GM12878 (cell line): Measurements from ENCODE around the gene RBBP5. TPM values are rescaled to one million over a fixed set of nuclear protein-coding genes. Genes with fewer than 3 reads are reported as not detected.

ENCODE experiments used
- CUX1 ChIP-seq: IDR thresholded peaks from 2 replicates; pipeline ENCODE4 v1.6.1; 2012; ENCODE audit warnings: improper control_type of control experiment, low read depth, low read length; ENCODE audit not compliant: insufficient replicate concordance
- LARP7 ChIP-seq: fragments of 450-650 bp; IDR thresholded peaks from 2 replicates; pipeline ENCODE4 v1.6.1; 2017; ENCODE audit warnings: mild to moderate bottlenecking
- NKRF ChIP-seq: fragments of 450-650 bp; conservative IDR thresholded peaks from 2 replicates; pipeline ENCODE4 v1.6.1; 2017; ENCODE audit warnings: mild to moderate bottlenecking, moderate library complexity
- STAT1 ChIP-seq: fragments of 450-650 bp; conservative IDR thresholded peaks from 2 replicates; pipeline ENCODE4 v1.6.1; 2014; ENCODE audit warnings: antibody characterized with exemption, mild to moderate bottlenecking
- TARDBP ChIP-seq: IDR thresholded peaks from 2 replicates; pipeline ENCODE4 v1.6.1; 2016; ENCODE audit warnings: borderline replicate concordance
- TBL1XR1 ChIP-seq: IDR thresholded peaks from 2 replicates; pipeline ENCODE4 v1.6.1; 2012; ENCODE audit warnings: low read depth, low read length, improper control_type of control experiment
- YBX1 ChIP-seq: fragments of 450-650 bp; IDR thresholded peaks from 2 replicates; pipeline ENCODE4 v1.6.1; 2016; ENCODE audit warnings: antibody characterized with exemption
- ZBTB11 ChIP-seq: fragments of 450-650 bp; formaldehyde crosslinking; IDR thresholded peaks from 2 replicates; pipeline ENCODE4 v1.5.0; 2022; ENCODE audit warnings: mild to moderate bottlenecking, missing genetic modification characterization
- polyA plus RNA-seq, 11 experiments: library from polyadenylated mRNA; depleted of rRNA in 4 of 11; unstranded in 6 of 11; stranded (reverse) in 5 of 11; fragments of >200 nt; fragmentation: Nextera tagmentation in 4 of 11; fragmentation: Illumina TruSeq in 1 of 11; extraction: Ambion mirVana in 4 of 11; extraction: Trizol in 1 of 11; gene quantifications; 1 replicate in 1 of 11; 2 replicates in 10 of 11; pipeline versions ENCODE4 v1.2.1 to v1.2.3, GENCODE V29; 2011 to 2016; ENCODE audit warnings: inconsistent platforms in 2 of 11, missing spikeins in 2 of 11, low read depth in 1 of 11
- total RNA-seq, 4 experiments: library from RNA; depleted of rRNA in 3 of 4; stranded (reverse); fragments of >200 nt in 3 of 4; fragmentation: Illumina TruSeq in 1 of 4; extraction: Trizol in 1 of 4; gene quantifications; 2 replicates each; pipeline versions ENCODE4 v1.2.1 to v1.2.3, GENCODE V29; 2013 to 2021

The RBBP5 gene
- total and polyA plus RNA-seq, 10 of the 15 experiments (the other 5 are each of a cell fraction or from before 2014, with no cell fraction given) = 10.0 to 20.6 (median 14.8) TPM

GRCh38 chr1:205129447-205130029, 7.8 kb upstream of the RBBP5 start (continued):
- no peak for TF ChIP-seq CUX1
- TF ChIP-seq STAT1 = no peak
- no peak for TF ChIP-seq ZBTB11 (CRISPR knock-in tag)
- no peak for TF ChIP-seq YBX1
- TF ChIP-seq NKRF = no peak
- TF ChIP-seq TBL1XR1 = no peak
- TF ChIP-seq TARDBP = no peak
- TF ChIP-seq LARP7 = no peak
